ENCODE results near the gene CHERP. TPM values are rescaled to one million over a fixed set of nuclear protein-coding genes. Genes with fewer than 3 reads are reported as not detected.

CHERP gene
- polyA plus RNA-seq, 1 experiment = 4.0 TPM

DNA sequence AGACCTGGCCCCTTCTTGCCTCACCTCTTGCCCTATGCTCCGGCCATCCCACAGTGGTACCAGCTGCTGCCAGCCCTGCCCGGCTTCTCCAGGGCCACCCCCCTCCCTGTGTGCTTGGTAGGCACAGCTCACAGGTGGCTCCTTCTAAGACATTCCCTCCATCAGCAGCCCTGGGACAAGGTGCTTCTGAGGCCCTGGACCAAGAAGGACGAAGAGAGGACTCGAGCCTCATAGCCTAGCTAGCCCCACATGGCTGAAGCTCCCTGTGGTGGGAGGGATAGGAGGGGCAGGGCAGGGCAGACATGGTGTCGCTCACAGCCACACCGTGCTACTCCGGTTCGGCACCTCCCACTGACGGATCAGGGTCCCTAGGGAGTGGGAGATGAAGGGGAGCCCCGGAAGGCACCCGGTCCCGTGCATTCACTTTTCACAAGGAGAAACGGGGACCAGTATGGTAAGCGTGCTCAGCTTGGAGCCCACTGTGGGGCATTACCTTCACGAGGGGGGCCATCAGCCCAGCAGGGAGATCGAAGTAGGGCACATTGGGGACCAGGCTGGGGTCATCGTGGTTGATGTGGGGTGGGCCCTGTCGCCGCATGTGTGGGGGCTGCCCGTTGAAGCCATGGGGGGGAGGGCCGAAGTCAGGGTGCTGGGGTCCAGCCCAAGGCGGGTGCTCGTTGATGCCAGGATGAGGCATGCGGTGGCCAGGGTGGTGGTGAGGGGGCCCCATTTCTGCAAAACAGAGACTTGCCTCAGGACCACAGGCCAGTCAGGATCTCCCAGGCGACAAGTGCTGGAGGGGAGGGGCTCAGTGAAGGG, 19.5 kb downstream of the CHERP start:
- POLR2A ChIA-PET = no interaction called here
- no peak for DNase-seq (ENCODE audit: low read depth)
- CTCF ChIA-PET = no interaction called here

DNA sequence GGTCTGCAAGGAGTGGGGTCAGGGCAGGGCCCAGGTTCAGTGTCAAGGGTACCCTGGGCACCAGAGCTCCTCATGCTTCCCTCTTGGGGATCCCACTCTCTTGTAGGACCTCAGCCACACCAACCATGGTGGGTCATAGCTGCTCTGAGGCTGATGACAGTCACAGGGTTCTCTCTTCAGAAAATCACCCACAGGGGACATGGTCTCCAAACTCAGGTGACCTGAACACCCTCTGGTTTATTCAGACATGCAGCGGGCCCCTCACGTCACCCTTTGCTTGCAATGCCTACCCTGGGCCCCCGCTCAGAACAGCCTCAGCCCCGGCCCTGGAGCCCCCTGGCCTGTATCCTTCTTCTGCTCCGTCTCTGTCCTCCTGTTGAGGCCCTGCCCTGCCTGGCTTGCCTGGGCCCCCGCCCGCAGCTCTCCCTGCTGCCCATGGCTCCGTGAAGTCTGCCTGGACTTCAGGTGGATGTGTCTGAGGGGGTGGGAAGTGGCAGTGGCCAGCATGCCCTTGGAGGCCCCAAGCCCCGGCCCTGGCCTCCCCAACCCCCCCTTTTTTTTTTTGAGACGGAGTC, 20.4 kb downstream of the CHERP start:
- ChIA-PET POLR2A (no interaction called here), CTCF (no interaction called here)
- H3K4me3 ChIP-seq (ENCODE audit: low read depth, low read length) = no peak overlapping the region
- no peak for DNase-seq (ENCODE audit: low read depth)
- TF ChIP-seq, protein P1, sequence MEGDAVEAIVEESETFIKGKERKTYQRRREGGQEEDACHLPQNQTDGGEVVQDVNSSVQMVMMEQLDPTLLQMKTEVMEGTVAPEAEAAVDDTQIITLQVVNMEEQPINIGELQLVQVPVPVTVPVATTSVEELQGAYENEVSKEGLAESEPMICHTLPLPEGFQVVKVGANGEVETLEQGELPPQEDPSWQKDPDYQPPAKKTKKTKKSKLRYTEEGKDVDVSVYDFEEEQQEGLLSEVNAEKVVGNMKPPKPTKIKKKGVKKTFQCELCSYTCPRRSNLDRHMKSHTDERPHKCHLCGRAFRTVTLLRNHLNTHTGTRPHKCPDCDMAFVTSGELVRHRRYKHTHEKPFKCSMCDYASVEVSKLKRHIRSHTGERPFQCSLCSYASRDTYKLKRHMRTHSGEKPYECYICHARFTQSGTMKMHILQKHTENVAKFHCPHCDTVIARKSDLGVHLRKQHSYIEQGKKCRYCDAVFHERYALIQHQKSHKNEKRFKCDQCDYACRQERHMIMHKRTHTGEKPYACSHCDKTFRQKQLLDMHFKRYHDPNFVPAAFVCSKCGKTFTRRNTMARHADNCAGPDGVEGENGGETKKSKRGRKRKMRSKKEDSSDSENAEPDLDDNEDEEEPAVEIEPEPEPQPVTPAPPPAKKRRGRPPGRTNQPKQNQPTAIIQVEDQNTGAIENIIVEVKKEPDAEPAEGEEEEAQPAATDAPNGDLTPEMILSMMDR (IDR thresholded peaks at IDR 0.05; ENCODE audit: insufficient read depth, low read depth, low read length) = no peak
- no peaks in the 10 kb centered on the region for H3K27me3 ChIP-seq (ENCODE audit: control insufficient read depth, insufficient read depth, low read length)
- H3K36me3 ChIP-seq (ENCODE audit: control insufficient read depth, insufficient read depth, low read length) = peaks cover 68% of the 10 kb centered on the region

More for the DNA sequence above, 19.5 kb downstream of the CHERP start:
- Histone ChIP-seq H3K4me3 (ENCODE audit: low read depth, low read length) (no peak overlapping the region), H3K27me3 (ENCODE audit: control insufficient read depth, insufficient read depth, low read length) (no peaks in the 10 kb centered on the region), H3K36me3 (ENCODE audit: control insufficient read depth, insufficient read depth, low read length) (peaks cover 69% of the 10 kb centered on the region)
- TF ChIP-seq, protein P1 (IDR thresholded peaks at IDR 0.05; ENCODE audit: insufficient read depth, low read depth, low read length) = no peak

DNA sequence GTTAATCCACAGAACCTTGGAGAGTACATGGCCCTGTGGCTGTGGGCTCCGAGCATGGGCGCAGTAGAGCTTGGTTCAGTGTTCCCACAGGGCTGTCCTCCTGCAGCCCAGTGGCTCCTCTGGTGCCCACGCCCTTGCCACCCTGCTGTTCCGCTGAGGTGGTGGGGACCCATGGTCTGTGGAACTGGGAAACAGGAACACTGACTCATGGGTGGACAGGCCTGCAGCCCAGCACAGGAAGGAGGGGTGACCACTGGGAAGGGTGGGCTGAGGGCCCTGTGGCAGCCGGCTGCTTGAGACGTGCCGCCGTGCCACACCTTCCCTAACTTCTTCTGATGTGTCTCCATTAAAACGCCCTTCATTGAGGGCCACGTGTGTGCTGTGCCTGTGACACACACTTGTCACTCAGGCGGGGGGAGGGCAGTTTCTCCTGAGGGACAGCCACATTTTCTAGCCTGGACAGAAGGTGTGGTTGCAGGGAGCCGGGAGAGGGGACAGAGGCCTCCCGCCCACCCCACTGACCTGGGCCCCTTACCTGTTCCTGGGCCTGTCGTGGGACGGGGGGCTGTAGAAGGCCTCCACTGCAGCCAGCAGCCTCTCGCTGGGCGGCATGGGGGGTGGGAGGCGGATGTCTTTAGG, 21.1 kb downstream of the CHERP start:
- Histone ChIP-seq H3K27me3 (ENCODE audit: control insufficient read depth, insufficient read depth, low read length) (no peaks in the 10 kb centered on the region), H3K4me3 (ENCODE audit: low read depth, low read length) (no peak overlapping the region), H3K36me3 (ENCODE audit: control insufficient read depth, insufficient read depth, low read length) (peaks cover 69% of the 10 kb centered on the region)
- ChIA-PET CTCF (no interaction called here), POLR2A (no interaction called here)
- TF ChIP-seq, protein P1 (IDR thresholded peaks at IDR 0.05; ENCODE audit: insufficient read depth, low read depth, low read length) = no peak
- no peak for DNase-seq (ENCODE audit: low read depth)

GRCh38 chr19:16520074-16520973, 21.9 kb downstream of the CHERP start:
- Histone ChIP-seq H3K4me3 (ENCODE audit: low read depth, low read length) (no peak overlapping the region), H3K27me3 (ENCODE audit: control insufficient read depth, insufficient read depth, low read length) (no peaks in the 10 kb centered on the region), H3K36me3 (ENCODE audit: control insufficient read depth, insufficient read depth, low read length) (peaks cover 61% of the 10 kb centered on the region)
- POLR2A ChIA-PET = no interaction called here
- CTCF ChIA-PET = no interaction called here
- TF ChIP-seq, protein P1 (IDR thresholded peaks at IDR 0.05; ENCODE audit: insufficient read depth, low read depth, low read length) = no peak
- no peak for DNase-seq (ENCODE audit: low read depth)
